Measurements from ENCODE around the gene MKRN1.

The MKRN1 gene

GRCh38 chr7:140525743-140526142 lies 46.4 kb upstream of the MKRN1 start:
- H4K20me1 ChIP-seq (ENCODE audit: insufficient read depth, low read length), result no peaks in the 10 kb centered on the region
- no peak overlapping the region for H3K27ac ChIP-seq (ENCODE audit: low read depth, low read length, poor library complexity, severe bottlenecking)
- no peaks in the 10 kb centered on the region for H3K4me1 ChIP-seq (ENCODE audit: insufficient read depth, low read length, severe bottlenecking)
- no peaks in the 10 kb centered on the region for H3F3A ChIP-seq (ENCODE audit: insufficient read depth, low read length)
- H3K27me3 ChIP-seq (ENCODE audit: insufficient read depth, low read length), result no peaks in the 10 kb centered on the region
- H3K4me2 ChIP-seq (ENCODE audit: low read length), result no peak overlapping the region
- H3K9me3 ChIP-seq (ENCODE audit: low read length), result no peaks in the 10 kb centered on the region
- no peaks in the 10 kb centered on the region for H3K36me3 ChIP-seq (ENCODE audit: insufficient read depth, low read length)
- no peaks in the 10 kb centered on the region for H3K79me2 ChIP-seq (ENCODE audit: insufficient read depth, low read length)
- H3K4me3 ChIP-seq (ENCODE audit: low read depth, low read length, poor library complexity, severe bottlenecking), result no peak overlapping the region
- no peaks in the 10 kb centered on the region for H3K9me2 ChIP-seq (ENCODE audit: low read depth, low read length)
- no peak overlapping the region for H3K9ac ChIP-seq (ENCODE audit: low read length)
- TF ChIP-seq EZH2 (IDR thresholded peaks at IDR 0.05; ENCODE audit: borderline replicate concordance, low read length) (no peak), CTCF (IDR thresholded peaks at IDR 0.05; ENCODE audit: low read length) (no peak)
- no peak overlapping the region for H2AFZ ChIP-seq (ENCODE audit: low read length)

- Histone ChIP-seq H3K79me2 (ENCODE audit: insufficient read depth, low read length) (no peaks in the 10 kb centered on the region), H3F3A (ENCODE audit: insufficient read depth, low read length) (no peaks in the 10 kb centered on the region), H3K36me3 (ENCODE audit: insufficient read depth, low read length) (no peaks in the 10 kb centered on the region), H3K27me3 (ENCODE audit: insufficient read depth, low read length) (peaks cover 5% of the 10 kb centered on the region; the same call in 1 of the 2 replicates), H3K4me2 (ENCODE audit: low read length) (no peak overlapping the region), H3K9me2 (ENCODE audit: low read depth, low read length) (no peaks in the 10 kb centered on the region), H3K4me1 (ENCODE audit: insufficient read depth, low read length, severe bottlenecking) (no peaks in the 10 kb centered on the region), H3K27ac (ENCODE audit: low read depth, low read length, poor library complexity, severe bottlenecking) (no peak overlapping the region), H3K9ac (ENCODE audit: low read length) (no peak overlapping the region), H3K4me3 (ENCODE audit: low read depth, low read length, poor library complexity, severe bottlenecking) (no peak overlapping the region), H4K20me1 (ENCODE audit: insufficient read depth, low read length) (no peaks in the 10 kb centered on the region), H3K9me3 (ENCODE audit: low read length) (no peaks in the 10 kb centered on the region), H2AFZ (ENCODE audit: low read length) (no peak overlapping the region)
- no peak for TF ChIP-seq CTCF (IDR thresholded peaks at IDR 0.05; ENCODE audit: low read length)
- no peak for TF ChIP-seq EZH2 (IDR thresholded peaks at IDR 0.05; ENCODE audit: borderline replicate concordance, low read length)
Measured at GRCh38 chr7:140521421-140521820, 42.1 kb upstream of the MKRN1 start.

GRCh38 chr7:140519007-140519399 lies 39.7 kb upstream of the MKRN1 start:
- H3K9me3 ChIP-seq (ENCODE audit: low read length), result no peaks in the 10 kb centered on the region
- H3K9me2 ChIP-seq (ENCODE audit: low read depth, low read length), result no peaks in the 10 kb centered on the region
- TF ChIP-seq CTCF (IDR thresholded peaks at IDR 0.05; ENCODE audit: low read length) (no peak), EZH2 (IDR thresholded peaks at IDR 0.05; ENCODE audit: borderline replicate concordance, low read length) (no peak)
- H3K4me1 ChIP-seq (ENCODE audit: insufficient read depth, low read length, severe bottlenecking), result no peaks in the 10 kb centered on the region
- H3K4me3 ChIP-seq (ENCODE audit: low read depth, low read length, poor library complexity, severe bottlenecking), result no peak overlapping the region
- H3F3A ChIP-seq (ENCODE audit: insufficient read depth, low read length), result no peaks in the 10 kb centered on the region
- H3K79me2 ChIP-seq (ENCODE audit: insufficient read depth, low read length), result no peaks in the 10 kb centered on the region
- H3K36me3 ChIP-seq (ENCODE audit: insufficient read depth, low read length), result no peaks in the 10 kb centered on the region
- H3K27ac ChIP-seq (ENCODE audit: low read depth, low read length, poor library complexity, severe bottlenecking), result no peak overlapping the region
- H3K4me2 ChIP-seq (ENCODE audit: low read length), result no peak overlapping the region
- H2AFZ ChIP-seq (ENCODE audit: low read length), result no peak overlapping the region
- H3K27me3 ChIP-seq (ENCODE audit: insufficient read depth, low read length), result peaks cover 9% of the 10 kb centered on the region; the same call in 1 of the 2 replicates
- H4K20me1 ChIP-seq (ENCODE audit: insufficient read depth, low read length), result no peaks in the 10 kb centered on the region
- H3K9ac ChIP-seq (ENCODE audit: low read length), result no peak overlapping the region

All from OCI-LY1 (cell line).